ENCODE results near the gene DSCAM.

DSCAM gene

DNA sequence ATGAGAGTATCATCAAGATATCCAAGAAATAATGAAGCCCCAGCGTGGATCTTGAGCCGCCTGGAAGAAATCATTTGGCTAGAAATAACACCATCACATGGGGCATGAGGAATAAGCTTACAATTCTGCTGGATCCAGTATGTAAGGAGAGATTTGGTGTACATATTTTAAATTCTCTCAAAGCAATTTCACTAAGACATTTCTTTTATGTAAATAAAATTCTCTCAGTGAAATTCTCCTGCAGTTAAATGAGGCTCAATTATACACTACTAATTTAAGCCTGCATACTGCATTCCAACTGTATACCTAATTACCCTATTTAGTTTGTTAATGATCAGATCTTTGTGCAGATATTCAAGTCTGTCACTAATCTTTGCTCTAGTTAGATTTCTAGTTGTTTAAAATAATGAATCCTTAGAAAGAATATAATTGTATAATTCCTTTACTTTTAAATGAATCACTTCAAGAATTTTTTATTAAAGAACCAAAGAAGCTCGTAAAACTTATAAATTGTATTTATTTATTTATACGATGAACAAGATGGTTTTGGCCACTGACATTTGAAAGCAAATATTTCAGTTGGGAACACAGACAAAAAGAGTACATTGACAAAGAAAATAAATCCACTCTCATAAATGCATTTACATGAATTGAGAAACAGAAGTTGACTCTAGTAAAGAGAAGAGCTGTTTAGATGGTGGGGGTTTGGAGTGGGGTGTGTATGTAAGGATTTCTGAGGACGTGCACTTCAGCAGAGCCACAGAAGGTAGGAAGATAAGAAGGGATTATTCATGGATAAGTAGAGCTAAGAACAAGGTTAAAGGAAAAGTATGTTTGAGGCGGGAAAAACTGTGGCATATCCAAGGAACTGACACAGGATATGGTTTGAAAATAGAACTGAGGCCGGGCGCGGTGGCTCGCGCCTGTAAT is 466.8 kb downstream of the DSCAM start:
- H3K27ac ChIP-seq (ENCODE audit: low read length): no peak overlapping the region
- H3K4me3 ChIP-seq (ENCODE audit: low read length in 2 of 2): no peak overlapping the region
- no peak overlapping the region for H3K9ac ChIP-seq (ENCODE audit: low read length in 2 of 2)
- no peaks in the 10 kb centered on the region for H3K36me3 ChIP-seq (ENCODE audit: control insufficient read depth in 2 of 2, insufficient read depth in 2 of 2, low read length in 2 of 2)
- no peaks in the 10 kb centered on the region for H3K27me3 ChIP-seq (ENCODE audit: control insufficient read depth in 1 of 2, insufficient read depth in 2 of 2, low read length in 2 of 2)
- no peaks in the 10 kb centered on the region for H3K9me3 ChIP-seq (ENCODE audit: control insufficient read depth in 2 of 2, low read length in 2 of 2)
- no peaks in the 10 kb centered on the region for H3K4me1 ChIP-seq (ENCODE audit: control insufficient read depth, insufficient read depth, low read length)

GRCh38 chr21:40377135-40377534 is 469.8 kb downstream of the DSCAM start:
- Histone ChIP-seq H3K27me3 (ENCODE audit: control insufficient read depth in 1 of 2, insufficient read depth in 2 of 2, low read length in 2 of 2) (no peaks in the 10 kb centered on the region), H3K4me1 (ENCODE audit: control insufficient read depth, insufficient read depth, low read length) (no peaks in the 10 kb centered on the region), H3K9ac (ENCODE audit: low read length in 2 of 2) (no peak overlapping the region), H3K27ac (ENCODE audit: low read length) (no peak overlapping the region), H3K9me3 (ENCODE audit: control insufficient read depth in 2 of 2, low read length in 2 of 2) (no peaks in the 10 kb centered on the region), H3K36me3 (ENCODE audit: control insufficient read depth in 2 of 2, insufficient read depth in 2 of 2, low read length in 2 of 2) (no peaks in the 10 kb centered on the region), H3K4me3 (ENCODE audit: low read length in 2 of 2) (no peak overlapping the region)

DNA sequence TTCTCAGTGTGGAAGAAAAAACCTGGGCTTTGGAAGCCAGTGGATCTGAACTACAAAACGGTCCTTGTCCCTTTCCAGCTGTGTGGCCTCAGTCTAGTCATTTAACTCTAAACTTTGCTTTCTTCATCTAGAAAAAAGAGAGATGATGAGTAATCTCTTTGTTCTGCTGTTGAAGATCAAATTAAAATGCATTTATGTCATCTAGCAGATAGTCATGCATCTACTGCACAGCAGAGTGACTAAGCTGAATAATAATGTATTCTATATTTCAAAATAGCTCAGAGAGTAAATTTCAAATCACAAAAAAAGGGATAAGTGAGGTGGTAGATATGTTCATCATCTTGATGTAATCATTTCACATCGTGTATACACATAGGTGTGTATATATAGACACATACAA is 473.2 kb downstream of the DSCAM start:
- no peaks in the 10 kb centered on the region for H3K4me1 ChIP-seq (ENCODE audit: control insufficient read depth, insufficient read depth, low read length)
- H3K9ac ChIP-seq (ENCODE audit: low read length in 2 of 2): no peak overlapping the region
- H3K9me3 ChIP-seq (ENCODE audit: control insufficient read depth in 2 of 2, low read length in 2 of 2): no peaks in the 10 kb centered on the region
- H3K4me3 ChIP-seq (ENCODE audit: low read length in 2 of 2): no peak overlapping the region
- no peaks in the 10 kb centered on the region for H3K27me3 ChIP-seq (ENCODE audit: control insufficient read depth in 1 of 2, insufficient read depth in 2 of 2, low read length in 2 of 2)
- no peaks in the 10 kb centered on the region for H3K36me3 ChIP-seq (ENCODE audit: control insufficient read depth in 2 of 2, insufficient read depth in 2 of 2, low read length in 2 of 2)
- no peak overlapping the region for H3K27ac ChIP-seq (ENCODE audit: low read length)

GRCh38 chr21:40372506-40372905 is 474.5 kb downstream of the DSCAM start:
- no peak overlapping the region for H3K4me3 ChIP-seq (ENCODE audit: low read length in 2 of 2)
- no peak overlapping the region for H3K9ac ChIP-seq (ENCODE audit: low read length in 2 of 2)

DNA sequence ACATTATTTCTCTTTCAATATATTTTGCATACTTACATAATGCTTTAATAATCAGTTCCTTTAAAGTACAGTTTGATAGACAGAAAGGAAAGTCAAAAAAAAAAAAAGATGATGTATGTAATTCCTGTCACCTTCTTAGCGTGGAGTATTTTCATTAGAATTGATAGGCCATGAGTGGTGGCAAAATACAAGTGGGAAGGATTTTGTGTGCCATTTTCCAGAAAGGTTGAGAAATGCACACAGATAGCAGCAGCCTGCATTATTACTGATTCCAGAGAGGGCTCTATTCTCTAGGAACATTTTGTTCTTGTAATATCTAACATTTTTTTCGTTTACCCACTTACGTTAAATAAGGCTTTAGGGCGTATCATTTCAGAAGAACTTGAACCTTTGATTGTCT is 475.6 kb downstream of the DSCAM start:
- no peak overlapping the region for H3K27ac ChIP-seq (ENCODE audit: low read length)
- no peaks in the 10 kb centered on the region for H3K9me3 ChIP-seq (ENCODE audit: control insufficient read depth in 2 of 2, low read length in 2 of 2)
- H3K4me3 ChIP-seq (ENCODE audit: low read length in 2 of 2): no peak overlapping the region
- H3K9ac ChIP-seq (ENCODE audit: low read length in 2 of 2): no peak overlapping the region
- H3K4me1 ChIP-seq (ENCODE audit: control insufficient read depth, insufficient read depth, low read length): no peaks in the 10 kb centered on the region
- H3K36me3 ChIP-seq (ENCODE audit: control insufficient read depth in 2 of 2, insufficient read depth in 2 of 2, low read length in 2 of 2): no peaks in the 10 kb centered on the region
- no peaks in the 10 kb centered on the region for H3K27me3 ChIP-seq (ENCODE audit: control insufficient read depth in 1 of 2, insufficient read depth in 2 of 2, low read length in 2 of 2)

More at GRCh38 chr21:40372506-40372905, 474.5 kb downstream of the DSCAM start:
- no peaks in the 10 kb centered on the region for H3K9me3 ChIP-seq (ENCODE audit: control insufficient read depth in 2 of 2, low read length in 2 of 2)
- no peaks in the 10 kb centered on the region for H3K36me3 ChIP-seq (ENCODE audit: control insufficient read depth in 2 of 2, insufficient read depth in 2 of 2, low read length in 2 of 2)
- H3K27ac ChIP-seq (ENCODE audit: low read length): no peak overlapping the region
- no peaks in the 10 kb centered on the region for H3K27me3 ChIP-seq (ENCODE audit: control insufficient read depth in 1 of 2, insufficient read depth in 2 of 2, low read length in 2 of 2)
- no peaks in the 10 kb centered on the region for H3K4me1 ChIP-seq (ENCODE audit: control insufficient read depth, insufficient read depth, low read length)

GRCh38 chr21:40356644-40357043 is 490.3 kb downstream of the DSCAM start:
- H3K27ac ChIP-seq (ENCODE audit: low read length): no peak overlapping the region
- H3K9ac ChIP-seq (ENCODE audit: low read length in 2 of 2): no peak overlapping the region
- no peaks in the 10 kb centered on the region for H3K36me3 ChIP-seq (ENCODE audit: control insufficient read depth in 2 of 2, insufficient read depth in 2 of 2, low read length in 2 of 2)
- H3K27me3 ChIP-seq (ENCODE audit: control insufficient read depth in 1 of 2, insufficient read depth in 2 of 2, low read length in 2 of 2): no peaks in the 10 kb centered on the region
- no peaks in the 10 kb centered on the region for H3K4me1 ChIP-seq (ENCODE audit: control insufficient read depth, insufficient read depth, low read length)
- H3K4me3 ChIP-seq (ENCODE audit: low read length in 2 of 2): no peak overlapping the region
- no peaks in the 10 kb centered on the region for H3K9me3 ChIP-seq (ENCODE audit: control insufficient read depth in 2 of 2, low read length in 2 of 2)

- H3K4me1 ChIP-seq (ENCODE audit: control insufficient read depth, insufficient read depth, low read length): no peaks in the 10 kb centered on the region
- no peak overlapping the region for H3K9ac ChIP-seq (ENCODE audit: low read length in 2 of 2)
- H3K4me3 ChIP-seq (ENCODE audit: low read length in 2 of 2): no peak overlapping the region
- H3K9me3 ChIP-seq (ENCODE audit: control insufficient read depth in 2 of 2, low read length in 2 of 2): no peaks in the 10 kb centered on the region
- H3K36me3 ChIP-seq (ENCODE audit: control insufficient read depth in 2 of 2, insufficient read depth in 2 of 2, low read length in 2 of 2): no peaks in the 10 kb centered on the region
- H3K27ac ChIP-seq (ENCODE audit: low read length): no peak overlapping the region
- H3K27me3 ChIP-seq (ENCODE audit: control insufficient read depth in 1 of 2, insufficient read depth in 2 of 2, low read length in 2 of 2): no peaks in the 10 kb centered on the region
Measured at GRCh38 chr21:40355076-40355475, 491.9 kb downstream of the DSCAM start.

DNA sequence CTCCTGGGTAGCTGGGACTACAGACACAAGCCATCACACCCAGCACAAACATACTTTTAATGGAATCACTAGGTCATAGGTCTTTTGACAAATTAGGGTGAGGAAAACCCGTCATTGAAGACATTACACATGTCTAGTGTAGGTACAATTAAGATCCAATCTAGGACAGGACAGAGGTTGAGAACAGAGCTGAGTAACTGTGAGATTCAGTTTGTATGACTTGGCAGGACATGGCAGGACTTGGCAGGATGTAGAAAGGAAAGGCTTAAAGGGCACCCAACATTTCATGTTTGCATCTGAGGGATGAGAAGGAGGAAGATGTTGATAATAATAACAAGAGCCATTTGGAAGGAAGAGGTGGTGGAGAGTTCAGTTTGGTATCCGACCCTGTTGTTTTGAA is 496.0 kb downstream of the DSCAM start:
- Histone ChIP-seq H3K27ac (ENCODE audit: low read length) (no peak overlapping the region), H3K36me3 (ENCODE audit: control insufficient read depth in 2 of 2, insufficient read depth in 2 of 2, low read length in 2 of 2) (no peaks in the 10 kb centered on the region), H3K4me1 (ENCODE audit: control insufficient read depth, insufficient read depth, low read length) (no peaks in the 10 kb centered on the region), H3K9ac (ENCODE audit: low read length in 2 of 2) (no peak overlapping the region), H3K9me3 (ENCODE audit: control insufficient read depth in 2 of 2, low read length in 2 of 2) (no peaks in the 10 kb centered on the region), H3K4me3 (ENCODE audit: low read length in 2 of 2) (no peak overlapping the region), H3K27me3 (ENCODE audit: control insufficient read depth in 1 of 2, insufficient read depth in 2 of 2, low read length in 2 of 2) (peaks cover 0 to under 1% of the 10 kb centered on the region in 2 donors)

DNA sequence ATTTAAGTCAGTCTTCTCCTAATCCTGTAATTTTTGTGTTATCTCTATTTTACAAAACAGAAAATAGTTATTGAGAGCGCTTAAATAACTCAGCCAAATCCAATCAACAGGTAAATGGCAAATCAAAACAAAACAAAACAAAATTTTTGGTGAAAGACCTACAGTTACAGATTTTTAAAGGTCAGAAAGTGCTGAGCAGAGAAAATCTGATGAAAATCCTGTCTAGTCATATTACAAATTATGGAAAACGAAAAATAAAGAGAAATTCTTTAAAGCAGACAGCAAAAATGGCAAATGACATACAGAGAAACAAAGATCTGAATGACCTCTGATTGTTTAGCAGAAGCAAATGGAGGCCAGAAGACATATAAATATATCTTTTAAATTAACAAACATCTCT is 497.4 kb downstream of the DSCAM start:
- no peaks in the 10 kb centered on the region for H3K9me3 ChIP-seq (ENCODE audit: control insufficient read depth in 2 of 2, low read length in 2 of 2)
- H3K4me3 ChIP-seq (ENCODE audit: low read length in 2 of 2): no peak overlapping the region
- peaks cover 0 to 3% of the 10 kb centered on the region in 2 donors for H3K27me3 ChIP-seq (ENCODE audit: control insufficient read depth in 1 of 2, insufficient read depth in 2 of 2, low read length in 2 of 2)
- no peaks in the 10 kb centered on the region for H3K4me1 ChIP-seq (ENCODE audit: control insufficient read depth, insufficient read depth, low read length)
- no peak overlapping the region for H3K27ac ChIP-seq (ENCODE audit: low read length)
- H3K36me3 ChIP-seq (ENCODE audit: control insufficient read depth in 2 of 2, insufficient read depth in 2 of 2, low read length in 2 of 2): no peaks in the 10 kb centered on the region
- H3K9ac ChIP-seq (ENCODE audit: low read length in 2 of 2): no peak overlapping the region

GRCh38 chr21:40345711-40346321 is 501.1 kb downstream of the DSCAM start:
- Histone ChIP-seq H3K36me3 (ENCODE audit: control insufficient read depth in 2 of 2, insufficient read depth in 2 of 2, low read length in 2 of 2) (no peaks in the 10 kb centered on the region), H3K4me3 (ENCODE audit: low read length in 2 of 2) (no peak overlapping the region), H3K27ac (ENCODE audit: low read length) (no peak overlapping the region), H3K4me1 (ENCODE audit: control insufficient read depth, insufficient read depth, low read length) (no peaks in the 10 kb centered on the region), H3K9me3 (ENCODE audit: control insufficient read depth in 2 of 2, low read length in 2 of 2) (no peaks in the 10 kb centered on the region), H3K27me3 (ENCODE audit: control insufficient read depth in 1 of 2, insufficient read depth in 2 of 2, low read length in 2 of 2) (peaks cover 0 to 3% of the 10 kb centered on the region in 2 donors), H3K9ac (ENCODE audit: low read length in 2 of 2) (no peak overlapping the region)

DNA sequence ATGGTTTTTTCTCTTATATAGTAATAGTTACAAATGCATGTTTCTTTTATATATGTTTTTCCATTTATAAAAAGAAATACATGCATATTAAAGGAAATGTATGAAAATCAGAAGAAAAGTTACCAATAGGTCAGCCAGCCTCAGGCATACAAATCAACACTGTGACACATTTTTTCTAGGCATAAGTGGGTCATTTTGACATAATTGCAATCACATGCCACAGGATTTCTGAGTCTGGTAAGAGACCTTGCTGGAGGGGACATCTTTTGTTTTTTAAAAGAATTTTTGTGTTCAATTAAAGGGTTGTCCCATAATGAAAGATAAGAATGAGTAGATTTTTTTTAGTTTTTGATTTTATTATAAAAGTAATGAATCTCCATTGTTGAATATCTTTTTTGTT is 506.6 kb downstream of the DSCAM start:
- Histone ChIP-seq H3K4me1 (ENCODE audit: control insufficient read depth, insufficient read depth, low read length) (no peaks in the 10 kb centered on the region), H3K9me3 (ENCODE audit: control insufficient read depth in 2 of 2, low read length in 2 of 2) (no peaks in the 10 kb centered on the region), H3K4me3 (ENCODE audit: low read length in 2 of 2) (no peak overlapping the region), H3K27ac (ENCODE audit: low read length) (no peak overlapping the region), H3K27me3 (ENCODE audit: control insufficient read depth in 1 of 2, insufficient read depth in 2 of 2, low read length in 2 of 2) (no peaks in the 10 kb centered on the region), H3K36me3 (ENCODE audit: control insufficient read depth in 2 of 2, insufficient read depth in 2 of 2, low read length in 2 of 2) (no peaks in the 10 kb centered on the region), H3K9ac (ENCODE audit: low read length in 2 of 2) (no peak overlapping the region)
